Daoy (cell line): Measurements from ENCODE around the gene CHST8. TPM values are rescaled to one million over a fixed set of nuclear protein-coding genes. Genes with fewer than 3 reads are reported as not detected.
"Not testable (repeated sequence)": the region's sequence is repeated elsewhere in the genome, so short reads cannot be mapped to it uniquely, and the experiment has no call there.

ENCODE experiments used
- DNase-seq: peaks from one replicate; pipeline ENCODE4 v3.0.0-alpha.2; 2015; ENCODE audit warnings: low read depth
- total RNA-seq: library from RNA; depleted of rRNA; stranded (reverse); fragments of >200 nt; shearing (Covaris generic); gene quantifications from 2 replicates; pipeline ENCODE4 v1.2.3, GENCODE V29; 2014; rRNA removed

The CHST8 gene, protein sequence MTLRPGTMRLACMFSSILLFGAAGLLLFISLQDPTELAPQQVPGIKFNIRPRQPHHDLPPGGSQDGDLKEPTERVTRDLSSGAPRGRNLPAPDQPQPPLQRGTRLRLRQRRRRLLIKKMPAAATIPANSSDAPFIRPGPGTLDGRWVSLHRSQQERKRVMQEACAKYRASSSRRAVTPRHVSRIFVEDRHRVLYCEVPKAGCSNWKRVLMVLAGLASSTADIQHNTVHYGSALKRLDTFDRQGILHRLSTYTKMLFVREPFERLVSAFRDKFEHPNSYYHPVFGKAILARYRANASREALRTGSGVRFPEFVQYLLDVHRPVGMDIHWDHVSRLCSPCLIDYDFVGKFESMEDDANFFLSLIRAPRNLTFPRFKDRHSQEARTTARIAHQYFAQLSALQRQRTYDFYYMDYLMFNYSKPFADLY
- 0.06 and 0.29 TPM in 2 replicates for total RNA-seq

- peak; percentile 74 for DNase-seq
Measured at GRCh38 chr19:33621811-33622504, at the start of gene CHST8. Gene CHST8 (plus strand): TSS chr19:33621953. CDS start chr19:33689262, 67,309 bp downstream.

GRCh38 chr19:33572929-33573328 is 48.8 kb upstream of the CHST8 start:
- DNase-seq: no peak

GRCh38 chr19:33574824-33575223 is 46.9 kb upstream of the CHST8 start:
- no peak for DNase-seq

DNA sequence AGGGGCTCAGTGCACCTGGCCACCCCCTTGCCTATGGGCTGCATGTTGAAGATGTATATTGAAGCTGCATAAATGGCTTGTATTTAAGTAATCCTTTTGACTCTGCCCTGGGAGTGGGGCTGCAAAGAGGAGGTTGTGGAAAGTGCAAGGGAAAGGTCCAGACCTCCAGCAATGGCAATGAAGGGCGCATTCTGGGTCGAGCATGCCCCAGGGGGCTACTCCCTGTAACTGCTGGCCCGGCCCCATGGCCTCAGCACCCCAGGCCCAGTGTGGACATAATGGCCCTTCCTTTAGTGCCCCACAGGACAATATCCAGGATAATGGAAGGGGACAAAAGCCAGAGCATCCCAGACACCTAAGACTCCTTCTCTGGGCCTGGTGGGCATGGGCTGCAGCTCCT is 43.1 kb upstream of the CHST8 start:
- no peak for DNase-seq

GRCh38 chr19:33580026-33580644 is 41.6 kb upstream of the CHST8 start:
- peak; percentile 17 for DNase-seq

- DNase-seq: peak; percentile 16
Measured at GRCh38 chr19:33580645-33581037, 41.1 kb upstream of the CHST8 start.

DNA sequence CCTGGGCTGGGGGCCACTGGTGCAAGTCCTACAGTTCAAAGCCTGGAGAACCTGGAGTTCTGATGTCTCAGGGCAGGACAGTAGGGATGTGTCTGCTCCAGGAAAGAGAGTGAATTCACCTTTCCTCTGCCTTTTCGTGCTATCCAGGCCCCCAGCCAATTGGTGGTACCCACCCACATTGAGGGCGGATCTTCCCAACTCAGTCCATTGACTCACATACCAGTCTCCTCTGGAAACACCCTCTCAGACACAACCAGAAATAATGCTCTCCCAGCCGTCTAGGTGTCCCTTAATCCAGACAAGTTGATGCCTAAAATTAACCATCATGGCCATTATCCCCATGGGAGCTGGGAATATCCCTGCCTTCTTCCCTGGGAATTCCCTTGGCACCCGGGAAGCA is 38.8 kb upstream of the CHST8 start:
- peak; percentile 9 for DNase-seq

GRCh38 chr19:33587150-33587549 is 34.6 kb upstream of the CHST8 start:
- no peak for DNase-seq

GRCh38 chr19:33590224-33590623 is 31.5 kb upstream of the CHST8 start:
- DNase-seq: no peak

DNA sequence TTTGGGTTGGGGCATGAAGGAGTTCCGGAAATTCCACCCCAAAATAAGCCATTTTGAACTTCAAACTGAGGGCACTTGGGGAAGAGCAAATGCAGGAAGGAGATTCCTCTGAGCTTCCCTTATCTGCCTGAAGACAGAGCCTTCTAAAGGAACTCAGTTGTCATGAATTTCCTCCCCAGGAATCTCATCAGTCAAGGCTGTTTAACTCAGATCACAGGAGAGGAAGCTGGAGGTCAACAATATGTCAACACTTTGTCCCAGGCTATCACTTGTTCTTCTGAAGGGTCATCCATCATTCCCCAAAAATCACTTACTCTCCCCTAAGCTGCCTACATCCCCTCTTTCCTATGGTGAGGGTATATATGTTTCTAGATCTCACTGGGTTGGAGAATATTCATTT is 26.0 kb upstream of the CHST8 start:
- DNase-seq: no peak

DNA sequence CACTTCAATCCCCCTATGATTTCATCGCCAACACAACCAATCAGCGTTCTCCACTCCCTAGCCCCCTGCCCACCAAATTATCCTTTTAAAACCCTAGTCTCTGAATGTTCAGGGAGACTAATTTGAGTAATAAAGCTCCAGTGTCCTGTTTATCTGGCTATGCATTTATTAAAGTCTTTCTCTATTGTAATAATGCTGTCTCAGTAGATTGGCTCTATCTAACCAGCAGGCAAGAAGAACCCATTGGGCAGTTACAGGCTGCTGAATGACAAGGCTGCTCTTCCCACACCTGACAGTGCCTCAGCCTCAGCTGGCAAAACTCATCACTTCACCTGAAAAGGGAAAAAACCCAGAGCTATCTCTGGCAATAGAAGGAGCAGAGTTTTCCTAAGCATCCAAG is 20.2 kb upstream of the CHST8 start:
- no peak for DNase-seq

DNA sequence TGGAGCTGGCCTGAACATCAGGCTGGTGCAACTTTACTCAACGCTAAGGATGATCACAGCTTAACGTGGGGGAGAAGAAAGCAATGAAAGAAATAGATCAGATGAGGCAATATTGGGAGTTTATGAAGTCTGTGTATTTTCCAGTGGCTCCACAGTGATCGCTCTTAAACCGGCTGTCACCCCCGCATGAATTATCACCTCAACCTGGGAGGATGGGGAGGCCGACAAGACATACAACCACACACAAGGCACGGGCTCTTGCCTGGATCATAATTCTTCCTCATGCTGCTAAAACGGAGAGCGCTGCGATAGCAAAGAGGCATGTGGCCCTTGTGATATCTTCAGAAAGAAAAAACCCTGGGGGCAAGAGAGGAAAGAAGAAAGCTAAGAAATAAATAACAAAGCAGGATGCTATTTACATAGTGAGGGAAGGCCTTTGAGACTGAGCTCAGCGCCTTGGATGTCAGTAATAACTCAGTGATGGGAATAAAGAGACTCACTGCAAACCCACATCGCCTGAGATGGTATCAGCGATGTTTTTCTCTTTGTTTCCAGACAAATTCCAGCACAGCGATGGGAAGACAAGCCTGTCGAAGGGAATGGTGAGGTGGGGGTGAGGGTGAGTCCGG is 19.1 kb upstream of the CHST8 start:
- no peak for DNase-seq

DNA sequence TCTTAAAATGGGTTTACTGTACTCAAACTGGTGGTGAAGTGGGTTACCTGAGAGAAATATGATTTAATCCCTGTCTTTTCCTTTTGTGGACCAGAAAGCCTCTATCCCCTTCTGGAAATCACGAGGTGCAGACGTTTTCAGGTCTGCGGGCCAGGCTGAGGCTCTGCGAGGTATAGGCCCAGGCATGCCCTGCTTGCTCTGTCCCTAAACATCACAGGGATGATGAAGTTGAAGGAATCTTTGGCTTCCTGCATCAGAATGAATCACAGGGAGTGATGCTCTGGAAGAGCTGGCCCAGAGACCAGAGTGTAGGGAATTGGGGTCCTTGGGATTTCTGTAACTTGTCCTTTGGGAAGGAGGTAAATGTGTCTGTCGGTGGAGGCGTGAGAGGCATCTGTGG is 18.4 kb upstream of the CHST8 start:
- no peak for DNase-seq

DNA sequence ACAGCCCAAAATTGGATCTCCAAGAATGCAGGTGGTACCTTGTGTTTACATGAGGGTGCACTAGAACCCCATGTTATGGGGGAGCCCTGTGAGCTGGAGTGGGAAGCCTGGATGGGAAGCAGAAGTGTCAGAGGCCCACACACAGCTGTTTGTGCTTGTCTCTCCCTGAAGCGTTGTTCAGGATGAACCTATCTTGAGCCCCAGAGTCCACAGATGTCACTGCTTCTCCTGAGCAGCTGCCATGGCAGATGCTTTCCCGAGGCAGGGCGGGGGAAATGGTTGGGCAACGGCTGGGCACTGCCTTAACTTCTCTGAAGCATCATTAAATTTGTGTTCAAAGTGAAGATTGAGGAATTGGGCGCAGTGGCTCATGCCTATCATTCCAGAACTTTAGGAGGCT is 17.1 kb upstream of the CHST8 start:
- DNase-seq: no peak

DNA sequence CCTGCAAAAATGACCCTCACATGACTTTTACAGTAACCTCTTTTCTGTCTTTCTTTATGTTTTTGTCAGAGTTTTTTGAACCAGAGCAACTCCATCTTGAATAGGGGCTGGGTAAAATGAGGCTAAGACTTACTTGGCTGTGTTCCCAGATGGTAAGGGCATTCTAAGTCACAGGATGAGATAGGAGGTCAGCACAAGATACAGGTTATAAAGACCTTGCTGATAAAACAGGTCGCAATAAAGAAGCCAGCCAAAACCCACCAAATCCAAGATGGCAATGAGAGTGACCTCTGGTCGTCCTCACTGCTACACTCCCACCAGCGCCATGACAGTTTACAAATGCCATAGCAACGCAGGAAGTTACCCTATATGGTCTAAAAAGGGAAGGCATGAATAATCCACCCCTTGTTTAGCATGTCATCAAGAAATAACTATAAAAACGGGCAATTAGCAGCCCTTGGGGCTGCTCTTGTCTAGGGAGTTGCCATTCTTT is 15.9 kb upstream of the CHST8 start:
- DNase-seq: not testable (repeated sequence)

GRCh38 chr19:33606556-33606955 is 15.2 kb upstream of the CHST8 start:
- DNase-seq: no peak

DNA sequence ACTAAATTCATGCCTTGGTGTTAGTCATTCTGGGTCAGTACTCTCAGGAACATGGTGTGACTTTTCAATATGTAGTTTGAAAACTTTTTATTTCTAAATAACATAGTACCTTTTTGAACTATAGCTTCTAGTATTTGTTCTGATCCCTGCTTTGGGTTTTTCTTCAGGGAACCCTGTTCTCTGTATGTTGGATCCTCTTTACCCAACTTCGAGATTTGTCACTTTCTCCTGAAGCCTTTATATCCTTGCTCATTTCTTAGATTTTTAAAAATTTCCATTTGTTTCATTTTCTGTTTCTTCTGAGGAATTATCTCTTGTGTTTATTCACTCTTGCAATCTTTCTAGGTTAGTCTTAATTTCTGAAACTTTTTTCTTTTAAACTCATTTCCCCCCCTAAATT is 12.4 kb upstream of the CHST8 start:
- DNase-seq: no peak

- no peak for DNase-seq
Measured at GRCh38 chr19:33610588-33610987, 11.2 kb upstream of the CHST8 start.

- DNase-seq: no peak
Measured at GRCh38 chr19:33612928-33613619, 8.7 kb upstream of the CHST8 start.

- DNase-seq: no peak
Measured at GRCh38 chr19:33613620-33614000, 8.1 kb upstream of the CHST8 start.

GRCh38 chr19:33616346-33616745 is 5.4 kb upstream of the CHST8 start:
- DNase-seq: no peak

DNA sequence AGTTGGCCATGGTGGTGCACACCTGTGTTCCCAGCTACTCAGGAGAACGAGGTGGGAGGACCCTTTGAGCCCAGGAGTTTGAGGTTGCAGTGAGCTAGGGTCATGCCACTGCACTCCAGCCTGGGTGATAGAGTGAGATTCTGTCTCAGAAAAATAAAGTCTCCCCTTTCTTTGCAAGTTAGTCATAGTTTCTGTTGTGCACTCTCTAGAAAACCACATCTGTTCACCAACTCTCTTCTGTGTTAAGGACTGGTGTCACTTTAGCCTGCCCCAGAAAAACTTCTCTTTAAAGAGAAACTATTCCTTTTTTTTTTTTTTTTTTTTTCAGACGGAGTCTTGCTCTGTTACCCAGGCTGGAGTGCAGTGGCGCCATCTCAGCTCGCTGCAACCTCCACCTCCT is 4.9 kb upstream of the CHST8 start:
- DNase-seq: no peak
